A673 (cell line): ENCODE measurements around the gene ENTHD1.

Experiments
- CTCF ChIP-seq: fragments of 300-800, 200-600 bp; sonication (generic); conservative IDR thresholded peaks from 2 replicates; pipeline ENCODE4 v1.5.1; 2017; ENCODE audit warnings: low read depth, mild to moderate bottlenecking, antibody characterized with exemption, low read length, moderate library complexity, mixed read lengths
- EZH2 ChIP-seq: fragments of 200-600 bp; sonication (generic); IDR thresholded peaks from 2 replicates; pipeline ENCODE4 v1.6.1; 2017; ENCODE audit warnings: borderline replicate concordance, low read depth, mild to moderate bottlenecking, mixed read lengths, antibody characterized with exemption, low read length; ENCODE audit not compliant: poor library complexity, severe bottlenecking

- no peak for TF ChIP-seq CTCF
- TF ChIP-seq EZH2, result no peak
Observed at GRCh38 chr22:39789788-39790187, 103.8 kb downstream of the ENTHD1 start.
